GM19372 (cell line): Measurements from ENCODE around the gene GFRA3.

Source experiments
- ATAC-seq: cut with Tn5 transposase; IDR thresholded peaks from one replicate; pipeline ENCODE4 v1.9.1; 2021; ENCODE audit warnings: mild to moderate bottlenecking, low read depth, moderate library complexity; ENCODE audit not compliant: unreplicated experiment

Gene GFRA3

GRCh38 chr5:138210985-138211384 lies 63.4 kb downstream of the GFRA3 start:
- no peak for ATAC-seq
